ENCODE data around the gene COPE. TPM values are rescaled to one million over a fixed set of nuclear protein-coding genes. Genes with fewer than 3 reads are reported as not detected.

COPE gene
- total RNA-seq, 1 experiment from 2014 or later, result 221 TPM

GRCh38 chr19:18861235-18861634 lies 58.0 kb downstream of the COPE start:
- DNase-seq, result no peak
- Histone ChIP-seq H2AFZ (no peak overlapping the region), H3K36me3 (ENCODE audit: low read depth) (peaks cover 40% of the 10 kb centered on the region), H4K20me1 (ENCODE audit: insufficient read depth) (peaks cover 54% of the 10 kb centered on the region), H3F3A (ENCODE audit: insufficient read depth, low read depth) (peaks cover 35% of the 10 kb centered on the region; the same call in 1 of the 2 replicates), H3K4me3 (no peak overlapping the region), H3K27ac (no peak overlapping the region), H3K9me3 (ENCODE audit: insufficient read depth, low read depth) (no peaks in the 10 kb centered on the region), H3K4me1 (replicated peaks; ENCODE audit: insufficient read depth) (0 out of 2 replicates have a peak, but pooled peaks cover 6% of the 10 kb centered on the region), H3K79me2 (ENCODE audit: low read depth) (no peaks in the 10 kb centered on the region), H3K9me2 (ENCODE audit: insufficient read depth) (no peaks in the 10 kb centered on the region), H3K27me3 (ENCODE audit: insufficient read depth, low read depth) (no peaks in the 10 kb centered on the region), H3K4me2 (no peak overlapping the region)
- intact Hi-C loops (cut with micrococcal nuclease; ENCODE audit: unreplicated experiment), result no loop called here
- ChIA-PET CTCF (no interaction called here), POLR2A (ENCODE audit: unreplicated experiment) (no interaction called here)
- TF ChIP-seq CTCF (conservative IDR thresholded peaks at IDR 0.05), result no peak
- no peak for TF ChIP-seq EZH2 (IDR thresholded peaks at IDR 0.05; ENCODE audit: low read depth)
- no TSS peak for BruUV-seq (replicated peaks)

- H3K9me2 ChIP-seq (ENCODE audit: insufficient read depth), result no peaks in the 10 kb centered on the region
- BruUV-seq (replicated peaks), result no TSS peak
- H3K36me3 ChIP-seq (ENCODE audit: low read depth), result peaks cover 38% of the 10 kb centered on the region
- intact Hi-C loops (cut with micrococcal nuclease; ENCODE audit: unreplicated experiment), result no loop called here
- H3K27ac ChIP-seq, result no peak overlapping the region
- H3K79me2 ChIP-seq (ENCODE audit: low read depth), result no peaks in the 10 kb centered on the region
- peaks cover 54% of the 10 kb centered on the region for H4K20me1 ChIP-seq (ENCODE audit: insufficient read depth)
- peaks cover 35% of the 10 kb centered on the region; the same call in 1 of the 2 replicates for H3F3A ChIP-seq (ENCODE audit: insufficient read depth, low read depth)
- no peak overlapping the region for H2AFZ ChIP-seq
- ChIA-PET POLR2A (ENCODE audit: unreplicated experiment) (no interaction called here), CTCF (no interaction called here)
- no peak overlapping the region for H3K4me2 ChIP-seq
- no peak overlapping the region for H3K4me3 ChIP-seq
- 0 out of 2 replicates have a peak, but pooled peaks cover 6% of the 10 kb centered on the region for H3K4me1 ChIP-seq (replicated peaks; ENCODE audit: insufficient read depth)
- H3K27me3 ChIP-seq (ENCODE audit: insufficient read depth, low read depth), result no peaks in the 10 kb centered on the region
- H3K9me3 ChIP-seq (ENCODE audit: insufficient read depth, low read depth), result no peaks in the 10 kb centered on the region
- TF ChIP-seq EZH2 (IDR thresholded peaks at IDR 0.05; ENCODE audit: low read depth), result no peak
- TF ChIP-seq CTCF (conservative IDR thresholded peaks at IDR 0.05), result no peak
- no peak for DNase-seq
Observed at GRCh38 chr19:18860725-18861124, 58.5 kb downstream of the COPE start.

GRCh38 chr19:18860302-18860700 lies 58.9 kb downstream of the COPE start:
- H3K9me3 ChIP-seq (ENCODE audit: insufficient read depth, low read depth), result no peaks in the 10 kb centered on the region
- ChIA-PET CTCF (no interaction called here), POLR2A (ENCODE audit: unreplicated experiment) (no interaction called here)
- DNase-seq, result no peak
- H3K27ac ChIP-seq, result no peak overlapping the region
- H3K36me3 ChIP-seq (ENCODE audit: low read depth), result peaks cover 34% of the 10 kb centered on the region
- TF ChIP-seq EZH2 (IDR thresholded peaks at IDR 0.05; ENCODE audit: low read depth) (no peak), CTCF (conservative IDR thresholded peaks at IDR 0.05) (no peak)
- intact Hi-C loops (cut with micrococcal nuclease; ENCODE audit: unreplicated experiment), result no loop called here
- BruUV-seq (replicated peaks), result no TSS peak
- no peak overlapping the region for H3K4me2 ChIP-seq
- H3K4me1 ChIP-seq (replicated peaks; ENCODE audit: insufficient read depth), result 0 out of 2 replicates have a peak, but pooled peaks cover 6% of the 10 kb centered on the region
- peaks cover 54% of the 10 kb centered on the region for H4K20me1 ChIP-seq (ENCODE audit: insufficient read depth)
- H3K79me2 ChIP-seq (ENCODE audit: low read depth), result no peaks in the 10 kb centered on the region
- H3K4me3 ChIP-seq, result no peak overlapping the region
- H2AFZ ChIP-seq, result no peak overlapping the region
- H3K9me2 ChIP-seq (ENCODE audit: insufficient read depth), result no peaks in the 10 kb centered on the region
- H3F3A ChIP-seq (ENCODE audit: insufficient read depth, low read depth), result peaks cover 35% of the 10 kb centered on the region; the same call in 1 of the 2 replicates
- no peaks in the 10 kb centered on the region for H3K27me3 ChIP-seq (ENCODE audit: insufficient read depth, low read depth)

Measured in PC-9 (cell line).